Forelimb muscle (tissue), 1 donor: ENCODE measurements around the gene CBFA2T2. TPM values are rescaled to one million over a fixed set of nuclear protein-coding genes. Genes with fewer than 3 reads are reported as not detected.
"Not testable (repeated sequence)": the region's sequence is repeated elsewhere in the genome, so short reads cannot be mapped to it uniquely, and the experiment has no call there.

Experiments used
- DNase-seq: peaks from one replicate; pipeline ENCODE4 v3.0.0-alpha.2; 2013; ENCODE audit warnings: low read depth
- polyA plus RNA-seq: library from polyadenylated mRNA; unstranded; fragments of 120-200 nt; gene quantifications from one replicate; pipeline ENCODE4 v1.2.1, GENCODE V29; 2013; ENCODE audit not compliant: insufficient read length

CBFA2T2 gene
- polyA plus RNA-seq, 1 donor = 17.5 TPM

GRCh38 chr20:33622705-33623365 is 132.9 kb downstream of the CBFA2T2 start:
- no peak for DNase-seq

- no peak for DNase-seq
Observed at GRCh38 chr20:33624399-33624798, 134.5 kb downstream of the CBFA2T2 start.

GRCh38 chr20:33626190-33626589 is 136.3 kb downstream of the CBFA2T2 start:
- no peak for DNase-seq

- DNase-seq = no peak
Observed at GRCh38 chr20:33627577-33628216, 137.8 kb downstream of the CBFA2T2 start.

- no peak for DNase-seq
Observed at GRCh38 chr20:33629533-33629932, 139.6 kb downstream of the CBFA2T2 start.

- DNase-seq = no peak
Observed at GRCh38 chr20:33629979-33630378, 140.1 kb downstream of the CBFA2T2 start.

- DNase-seq = no peak
Observed at GRCh38 chr20:33630507-33630906, 140.6 kb downstream of the CBFA2T2 start.

GRCh38 chr20:33631910-33632309 is 142.0 kb downstream of the CBFA2T2 start:
- not testable (repeated sequence) for DNase-seq

GRCh38 chr20:33635341-33635740 is 145.4 kb downstream of the CBFA2T2 start:
- DNase-seq = no peak

GRCh38 chr20:33636776-33637175 is 146.9 kb downstream of the CBFA2T2 start:
- DNase-seq = no peak

GRCh38 chr20:33640287-33640686 is 150.4 kb downstream of the CBFA2T2 start:
- no peak for DNase-seq

- no peak for DNase-seq
Observed at GRCh38 chr20:33644313-33645071, 154.6 kb downstream of the CBFA2T2 start.

GRCh38 chr20:33645072-33645358 is 155.1 kb downstream of the CBFA2T2 start:
- DNase-seq = no peak

- no peak for DNase-seq
Observed at GRCh38 chr20:33645396-33645795, 155.5 kb downstream of the CBFA2T2 start.

- DNase-seq = no peak
Observed at GRCh38 chr20:33646191-33646590, 156.3 kb downstream of the CBFA2T2 start.

GRCh38 chr20:33646959-33647602 is 157.2 kb downstream of the CBFA2T2 start:
- not testable (repeated sequence) for DNase-seq

GRCh38 chr20:33647603-33648395 is 157.9 kb downstream of the CBFA2T2 start:
- DNase-seq = no peak

GRCh38 chr20:33648396-33649004 is 158.6 kb downstream of the CBFA2T2 start:
- DNase-seq = no peak

- no peak for DNase-seq
Observed at GRCh38 chr20:33649201-33649681, 159.3 kb downstream of the CBFA2T2 start.

GRCh38 chr20:33650111-33650752 is 160.3 kb downstream of the CBFA2T2 start:
- DNase-seq = no peak
